KMS-11 (cell line): ENCODE measurements around the gene CYTH3.

Experiments used
- H2AFZ ChIP-seq: fragments of 200-600 bp; sonication (generic); 2 replicates; pipeline ENCODE4 v1.6.1; 2016; ENCODE audit warnings: antibody characterized with exemption, mixed run types, low read depth
- H3K27ac ChIP-seq: fragments of 200-600 bp; sonication (generic); 2 replicates; pipeline ENCODE4 v1.6.1; 2016; ENCODE audit warnings: mild to moderate bottlenecking, mixed run types
- H3K27me3 ChIP-seq: fragments of 200-600 bp; sonication (generic); 2 replicates; pipeline ENCODE4 v1.6.1; 2017; ENCODE audit warnings: mild to moderate bottlenecking, low read depth, mixed run types, moderate library complexity; ENCODE audit not compliant: insufficient read depth
- H3K36me3 ChIP-seq: fragments of 200-600 bp; sonication (generic); 2 replicates; pipeline ENCODE4 v1.6.1; 2017; ENCODE audit warnings: mild to moderate bottlenecking, mixed run types; ENCODE audit not compliant: insufficient read depth
- H3K4me1 ChIP-seq: fragments of 200-600 bp; sonication (generic); 2 replicates; pipeline ENCODE4 v1.6.1; 2016; ENCODE audit warnings: mild to moderate bottlenecking, low read depth, mixed run types; ENCODE audit not compliant: poor library complexity, severe bottlenecking
- H3K4me2 ChIP-seq: fragments of 200-600 bp; sonication (generic); 2 replicates; pipeline ENCODE4 v1.7.0; 2016; ENCODE audit warnings: mild to moderate bottlenecking, mixed run types
- H3K4me3 ChIP-seq: fragments of 200-600 bp; sonication (generic); IDR thresholded peaks from 2 replicates; pipeline ENCODE4 v1.6.1; 2017; ENCODE audit warnings: low read depth, low read length, mixed read lengths; ENCODE audit not compliant: insufficient read depth
- H3K79me2 ChIP-seq: fragments of 200-600 bp; sonication (generic); 2 replicates; pipeline ENCODE4 v1.6.1; 2016; ENCODE audit warnings: low read depth, mixed run types; ENCODE audit not compliant: insufficient read depth
- H3K9ac ChIP-seq: fragments of 200-600 bp; sonication (generic); 2 replicates; pipeline ENCODE4 v1.6.1; 2016; ENCODE audit warnings: mild to moderate bottlenecking, mixed run types
- H4K20me1 ChIP-seq: fragments of 200-600 bp; sonication (generic); 2 replicates; pipeline ENCODE4 v1.6.1; 2016; ENCODE audit warnings: mild to moderate bottlenecking, mixed run types; ENCODE audit not compliant: insufficient read depth
- TF ChIP-seq, protein P1 (sequence below): fragments of 200-600 bp; sonication (generic); conservative IDR thresholded peaks from 2 replicates; pipeline ENCODE4 v1.6.1; 2017; ENCODE audit warnings: low read depth, mild to moderate bottlenecking, antibody characterized with exemption, low read length, moderate library complexity, mixed read lengths

CYTH3 gene

DNA sequence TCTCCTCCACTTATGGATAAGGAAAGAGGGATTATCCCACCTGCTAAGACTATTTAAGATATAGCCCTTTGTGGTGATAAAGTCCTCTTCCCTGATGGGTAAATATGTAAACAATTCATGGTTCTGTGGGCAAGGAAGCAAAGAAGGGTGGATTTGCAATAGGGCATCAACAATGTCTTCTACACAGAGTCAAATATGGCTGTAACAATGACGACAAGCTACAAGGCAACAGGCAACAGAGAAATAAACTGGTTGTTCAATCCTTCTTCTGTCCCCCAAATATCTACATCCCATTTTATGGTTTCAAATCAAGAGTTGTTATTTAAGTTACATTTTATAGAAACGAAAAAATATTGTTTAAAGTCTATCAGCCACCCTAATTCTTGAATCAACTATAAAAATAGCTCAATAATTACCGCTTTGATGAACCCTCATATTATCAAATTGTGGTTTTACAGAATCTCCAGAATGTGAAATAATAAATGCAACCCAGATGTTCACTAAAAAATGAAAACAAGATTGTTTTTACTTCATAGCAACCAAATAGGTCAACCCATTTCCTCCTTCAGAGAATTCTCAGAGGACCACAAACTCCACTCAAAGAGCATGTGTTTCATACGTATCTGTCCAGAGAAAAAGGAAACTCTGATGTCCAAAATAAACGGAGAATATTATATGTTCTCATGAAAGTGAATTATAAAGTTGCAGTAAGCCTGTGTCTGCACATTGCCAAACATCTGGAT lies 13.8 kb downstream of the CYTH3 start:
- no peak overlapping the region for H2AFZ ChIP-seq
- peaks cover 20% of the 10 kb centered on the region for H3K4me1 ChIP-seq
- no peaks in the 10 kb centered on the region for H3K36me3 ChIP-seq
- peaks cover 3% of the 10 kb centered on the region; the same call in 1 of the 2 replicates for H3K79me2 ChIP-seq
- peak overlapping the region; percentile 20; the same call in 1 of the 2 replicates for H3K4me2 ChIP-seq
- H3K27me3 ChIP-seq: no peaks in the 10 kb centered on the region
- H3K27ac ChIP-seq: no peak overlapping the region
- TF ChIP-seq, protein P1, sequence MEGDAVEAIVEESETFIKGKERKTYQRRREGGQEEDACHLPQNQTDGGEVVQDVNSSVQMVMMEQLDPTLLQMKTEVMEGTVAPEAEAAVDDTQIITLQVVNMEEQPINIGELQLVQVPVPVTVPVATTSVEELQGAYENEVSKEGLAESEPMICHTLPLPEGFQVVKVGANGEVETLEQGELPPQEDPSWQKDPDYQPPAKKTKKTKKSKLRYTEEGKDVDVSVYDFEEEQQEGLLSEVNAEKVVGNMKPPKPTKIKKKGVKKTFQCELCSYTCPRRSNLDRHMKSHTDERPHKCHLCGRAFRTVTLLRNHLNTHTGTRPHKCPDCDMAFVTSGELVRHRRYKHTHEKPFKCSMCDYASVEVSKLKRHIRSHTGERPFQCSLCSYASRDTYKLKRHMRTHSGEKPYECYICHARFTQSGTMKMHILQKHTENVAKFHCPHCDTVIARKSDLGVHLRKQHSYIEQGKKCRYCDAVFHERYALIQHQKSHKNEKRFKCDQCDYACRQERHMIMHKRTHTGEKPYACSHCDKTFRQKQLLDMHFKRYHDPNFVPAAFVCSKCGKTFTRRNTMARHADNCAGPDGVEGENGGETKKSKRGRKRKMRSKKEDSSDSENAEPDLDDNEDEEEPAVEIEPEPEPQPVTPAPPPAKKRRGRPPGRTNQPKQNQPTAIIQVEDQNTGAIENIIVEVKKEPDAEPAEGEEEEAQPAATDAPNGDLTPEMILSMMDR: no peak
- H4K20me1 ChIP-seq: no peaks in the 10 kb centered on the region
- H3K4me3 ChIP-seq: no peak overlapping the region
- H3K9ac ChIP-seq: no peak overlapping the region

DNA sequence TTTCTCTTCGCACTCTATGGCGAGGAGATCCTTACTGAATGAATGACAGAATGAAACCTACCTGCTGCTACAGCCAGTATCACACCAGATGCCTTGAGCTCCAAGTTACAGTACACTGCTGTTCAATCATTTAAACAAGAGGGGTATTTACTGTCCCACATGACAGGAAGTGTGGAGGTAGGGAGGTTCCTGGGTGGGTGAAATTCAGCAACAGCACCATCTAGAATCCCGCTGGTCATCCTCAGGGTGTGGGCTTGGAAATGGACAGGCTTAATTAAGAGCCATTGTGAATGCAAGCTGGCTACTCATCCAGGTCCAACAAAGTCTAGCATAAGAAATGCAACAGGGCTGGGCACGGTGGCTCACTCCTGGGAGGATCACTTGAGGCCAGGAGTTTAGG lies 14.7 kb downstream of the CYTH3 start:
- Histone ChIP-seq H3K36me3 (no peaks in the 10 kb centered on the region), H3K27me3 (no peaks in the 10 kb centered on the region), H3K4me2 (no peak overlapping the region), H3K4me1 (peaks cover 20% of the 10 kb centered on the region), H3K27ac (no peak overlapping the region), H3K4me3 (no peak overlapping the region), H2AFZ (no peak overlapping the region), H3K9ac (no peak overlapping the region), H3K79me2 (peaks cover 3% of the 10 kb centered on the region; the same call in 1 of the 2 replicates), H4K20me1 (no peaks in the 10 kb centered on the region)
- TF ChIP-seq, protein P1: no peak

DNA sequence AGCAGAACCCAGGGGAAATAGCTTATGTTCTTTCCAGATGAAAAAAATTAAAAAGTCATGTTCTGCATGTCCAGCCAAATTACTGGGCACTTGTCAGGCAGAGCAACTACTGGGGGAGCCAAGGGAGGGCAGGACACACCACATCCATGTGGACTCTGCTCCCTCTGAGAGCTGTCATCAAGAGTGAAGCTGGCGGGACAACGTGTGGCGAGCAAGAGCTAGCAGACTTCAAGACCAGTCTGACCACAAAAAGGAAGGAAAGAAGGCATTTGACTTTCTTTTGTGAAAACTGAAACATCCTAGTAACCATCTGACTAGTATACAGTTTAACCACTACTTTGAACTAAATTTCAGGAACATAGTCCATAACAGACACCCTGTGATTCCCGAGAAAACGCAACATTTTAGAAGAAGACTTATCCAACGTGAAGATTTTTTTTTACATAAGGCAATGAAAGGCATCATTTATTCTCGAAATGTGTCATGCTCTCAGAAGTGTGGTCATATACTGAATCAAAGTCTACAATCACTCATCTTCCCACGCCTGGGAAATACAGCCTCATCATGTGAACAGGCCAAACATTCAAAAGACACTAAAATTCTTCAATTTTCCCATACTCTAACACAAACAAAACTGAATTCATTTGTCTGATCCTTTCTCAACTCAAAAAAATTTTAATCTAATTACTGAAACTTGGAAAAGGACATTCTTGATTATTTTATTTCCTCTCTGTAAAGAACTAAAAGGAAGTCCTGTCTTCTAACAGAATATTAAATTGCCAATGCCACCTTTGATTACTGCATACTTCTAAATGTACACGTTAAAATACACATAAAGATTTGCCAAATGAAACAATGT lies 15.5 kb downstream of the CYTH3 start:
- H3K79me2 ChIP-seq: peaks cover 3% of the 10 kb centered on the region; the same call in 1 of the 2 replicates
- no peak overlapping the region for H2AFZ ChIP-seq
- no peak overlapping the region for H3K4me2 ChIP-seq
- H3K27ac ChIP-seq: no peak overlapping the region
- peaks cover 20% of the 10 kb centered on the region for H3K4me1 ChIP-seq
- H4K20me1 ChIP-seq: no peaks in the 10 kb centered on the region
- H3K27me3 ChIP-seq: no peaks in the 10 kb centered on the region
- TF ChIP-seq, protein P1: no peak
- no peak overlapping the region for H3K4me3 ChIP-seq
- no peak overlapping the region for H3K9ac ChIP-seq
- no peaks in the 10 kb centered on the region for H3K36me3 ChIP-seq

DNA sequence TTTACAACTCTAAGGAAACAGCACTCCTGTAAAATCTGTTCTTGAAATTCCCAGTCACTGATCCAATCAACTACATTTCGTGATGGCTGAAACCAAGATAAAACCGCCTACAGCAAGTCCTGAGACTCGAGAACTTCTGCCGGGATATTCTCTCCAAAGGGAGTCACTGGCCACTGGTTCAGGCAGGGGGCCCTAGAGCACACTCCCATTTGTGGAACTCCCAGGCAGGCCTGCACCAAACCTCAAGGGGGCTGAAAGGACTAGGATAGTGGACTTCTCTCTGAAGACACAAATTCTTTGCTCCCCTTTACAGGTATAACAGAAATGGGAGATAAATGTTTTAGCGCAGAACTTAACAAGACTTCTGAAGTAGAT lies 16.3 kb downstream of the CYTH3 start:
- H3K27ac ChIP-seq: no peak overlapping the region
- peaks cover 20% of the 10 kb centered on the region for H3K4me1 ChIP-seq
- no peaks in the 10 kb centered on the region for H3K27me3 ChIP-seq
- no peaks in the 10 kb centered on the region for H3K36me3 ChIP-seq
- TF ChIP-seq, protein P1: no peak
- H2AFZ ChIP-seq: no peak overlapping the region
- H3K9ac ChIP-seq: no peak overlapping the region
- H3K4me3 ChIP-seq: no peak overlapping the region
- no peak overlapping the region for H3K4me2 ChIP-seq
- H4K20me1 ChIP-seq: no peaks in the 10 kb centered on the region
- H3K79me2 ChIP-seq: peaks cover 3% of the 10 kb centered on the region; the same call in 1 of the 2 replicates
